ENCODE measurements around the gene EVPL.

EVPL gene

GRCh38 chr17:75959051-75959838, 67.9 kb downstream of the EVPL start:
- Mint-ChIP-seq H3K4me1 (no peaks in the 10 kb centered on the region), H3K36me3 (ENCODE audit: low read depth) (peaks cover 32% of the 10 kb centered on the region), H3K27ac (no peak overlapping the region), H3K4me3 (no peak overlapping the region), H3K9me3 (no peaks in the 10 kb centered on the region), H3K27me3 (ENCODE audit: low read depth, poor library complexity) (peaks cover 2% of the 10 kb centered on the region)
- TF ChIP-seq CTCF (IDR thresholded peaks at IDR 0.05): no peak
- no peak for DNase-seq
